Activated CD8-positive, alpha-beta memory T cell treated with anti-CD3 and anti-CD28 coated beads, Interleukin-2, amount 50 U/mL, for 48 hours (primary cell): Measurements from ENCODE around the gene DAB2IP.

Experiments used
- DNase-seq: peaks from one replicate; pipeline ENCODE4 v3.0.0-alpha.2; 2020

Gene DAB2IP

DNA sequence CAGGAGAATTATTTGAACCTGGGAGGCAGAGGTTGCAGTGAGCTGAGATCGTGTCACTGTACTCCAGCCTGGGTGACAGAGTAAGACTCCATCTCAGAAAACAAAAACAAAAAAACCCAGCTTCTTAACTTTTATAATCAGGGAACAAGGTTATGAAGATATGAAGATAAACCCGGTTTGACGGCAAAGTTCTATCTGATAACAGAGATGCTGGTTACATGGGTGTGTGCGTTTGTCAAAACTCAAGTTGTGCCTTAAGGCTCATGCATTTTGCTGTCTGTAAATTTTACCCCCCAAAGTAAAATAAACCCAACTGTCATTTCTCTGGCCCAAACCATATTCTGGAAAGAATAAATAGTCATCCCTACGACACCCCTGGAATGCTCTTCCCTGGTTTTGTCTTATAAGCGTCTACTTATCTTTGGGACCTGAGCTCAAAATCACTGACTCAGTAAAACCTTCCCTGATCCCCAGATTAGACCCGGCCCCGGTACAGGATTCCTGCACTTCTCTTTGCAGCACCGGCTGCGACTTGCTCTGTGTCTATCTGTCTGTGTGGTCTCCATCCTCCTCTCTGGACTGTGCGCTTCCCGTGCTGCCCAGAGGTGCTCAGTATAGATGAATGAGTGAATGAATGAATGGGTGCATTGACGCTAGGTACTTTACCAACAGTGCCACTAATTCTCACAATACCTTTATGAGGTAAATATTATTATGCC is 172.2 kb downstream of the DAB2IP start:
- DNase-seq = no peak

DNA sequence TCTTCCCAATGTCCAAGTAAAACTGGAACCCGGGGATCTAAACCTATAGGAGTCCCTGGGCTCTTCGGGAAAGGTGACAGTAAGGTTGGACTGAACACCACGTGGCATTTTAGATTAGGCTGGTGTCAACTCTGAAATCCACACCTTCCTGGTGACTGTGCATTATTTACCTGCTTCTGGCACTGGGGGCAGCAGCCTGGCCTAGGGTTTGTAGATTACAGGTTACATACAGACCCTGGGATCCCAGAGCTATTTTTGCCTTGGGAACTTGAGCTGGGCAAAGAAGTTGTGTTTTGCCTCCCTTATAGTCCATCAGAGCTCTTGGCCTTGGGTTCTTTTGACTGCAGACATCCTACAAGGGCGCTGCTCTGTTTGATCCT is 173.2 kb downstream of the DAB2IP start:
- no peak for DNase-seq

DNA sequence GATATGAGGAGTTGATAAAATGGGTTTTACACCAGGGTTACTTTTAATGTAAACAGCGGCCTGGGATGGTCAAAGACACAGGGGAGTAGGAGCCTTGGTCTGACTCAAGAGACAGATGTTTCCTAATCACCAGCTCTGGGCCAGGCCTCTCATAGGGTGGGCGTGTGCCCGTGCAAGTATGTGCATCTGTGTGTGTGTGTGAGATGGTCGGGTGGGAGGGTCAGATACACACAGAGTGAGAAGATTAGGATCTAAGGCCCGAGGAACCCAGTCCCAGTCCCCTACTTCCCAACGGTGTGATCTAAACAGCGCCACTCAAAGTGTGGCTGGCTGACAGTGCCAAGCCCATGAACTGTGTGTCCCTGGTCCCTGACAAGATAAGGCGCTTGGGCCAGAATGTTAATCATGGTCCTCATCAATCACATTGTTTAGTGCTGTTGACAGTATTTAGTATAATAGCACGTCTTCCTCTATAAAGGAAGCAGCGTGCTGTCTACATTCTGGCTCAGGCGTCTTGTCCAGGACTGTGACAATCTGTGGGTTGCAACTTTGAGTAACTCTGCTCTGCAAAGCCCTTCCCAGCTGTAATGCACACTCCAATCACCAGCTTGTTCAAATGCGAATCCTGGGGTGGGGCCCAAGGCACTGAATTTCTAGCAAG is 173.7 kb downstream of the DAB2IP start:
- DNase-seq = no peak

DNA sequence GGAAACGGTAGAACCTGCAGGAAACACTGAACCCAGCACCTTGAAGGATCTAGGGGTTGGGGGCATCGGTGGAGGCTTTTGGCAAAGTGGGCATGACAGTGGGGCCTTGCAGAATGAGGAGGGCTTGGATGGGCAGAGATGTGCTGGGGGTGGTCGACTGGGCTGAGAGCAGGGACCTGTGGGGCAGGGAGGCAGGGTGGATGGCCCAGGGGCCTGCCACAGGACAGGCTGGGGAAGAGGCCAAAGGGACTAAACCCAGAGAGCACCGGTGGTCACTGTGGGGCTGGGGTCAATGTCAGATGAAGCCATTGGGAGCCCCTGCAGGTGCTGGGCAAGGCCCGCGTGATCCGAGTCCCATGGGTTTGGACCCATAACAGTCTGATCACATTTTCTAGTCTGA is 175.3 kb downstream of the DAB2IP start:
- DNase-seq = no peak

DNA sequence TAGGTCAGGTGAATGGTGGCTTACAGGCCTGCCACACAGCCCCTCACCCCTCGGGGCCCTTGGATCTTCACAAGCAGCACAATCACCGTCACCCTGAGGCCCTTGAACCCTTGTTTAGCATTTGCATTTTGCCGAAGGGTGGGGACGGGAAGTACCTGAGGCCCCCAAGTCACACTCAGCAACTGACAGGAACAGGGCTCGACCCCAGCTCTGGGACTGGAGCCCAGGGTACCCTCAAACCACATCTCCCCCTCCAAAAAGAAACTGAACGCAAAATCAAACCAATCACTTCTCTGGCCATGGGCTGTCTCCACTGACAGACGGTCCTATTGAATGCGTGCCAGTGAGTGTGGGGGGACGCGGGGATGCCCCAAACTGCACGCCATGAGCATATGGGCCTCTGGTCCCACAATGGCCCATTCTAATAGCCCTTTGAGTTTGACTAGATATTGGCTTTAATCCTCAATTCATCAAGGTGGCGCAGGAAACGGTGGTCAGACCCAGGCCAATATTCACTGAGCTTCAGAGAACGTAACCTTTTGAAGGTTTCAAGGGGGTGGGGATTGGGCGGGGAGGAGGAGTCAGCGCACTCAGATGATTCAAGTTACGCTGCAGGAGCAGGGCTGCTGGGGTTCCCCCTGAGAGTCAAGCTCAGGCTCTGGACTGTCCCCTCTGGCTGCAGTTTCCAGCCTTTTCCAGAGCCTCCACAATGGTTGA is 176.0 kb downstream of the DAB2IP start:
- no peak for DNase-seq

DNA sequence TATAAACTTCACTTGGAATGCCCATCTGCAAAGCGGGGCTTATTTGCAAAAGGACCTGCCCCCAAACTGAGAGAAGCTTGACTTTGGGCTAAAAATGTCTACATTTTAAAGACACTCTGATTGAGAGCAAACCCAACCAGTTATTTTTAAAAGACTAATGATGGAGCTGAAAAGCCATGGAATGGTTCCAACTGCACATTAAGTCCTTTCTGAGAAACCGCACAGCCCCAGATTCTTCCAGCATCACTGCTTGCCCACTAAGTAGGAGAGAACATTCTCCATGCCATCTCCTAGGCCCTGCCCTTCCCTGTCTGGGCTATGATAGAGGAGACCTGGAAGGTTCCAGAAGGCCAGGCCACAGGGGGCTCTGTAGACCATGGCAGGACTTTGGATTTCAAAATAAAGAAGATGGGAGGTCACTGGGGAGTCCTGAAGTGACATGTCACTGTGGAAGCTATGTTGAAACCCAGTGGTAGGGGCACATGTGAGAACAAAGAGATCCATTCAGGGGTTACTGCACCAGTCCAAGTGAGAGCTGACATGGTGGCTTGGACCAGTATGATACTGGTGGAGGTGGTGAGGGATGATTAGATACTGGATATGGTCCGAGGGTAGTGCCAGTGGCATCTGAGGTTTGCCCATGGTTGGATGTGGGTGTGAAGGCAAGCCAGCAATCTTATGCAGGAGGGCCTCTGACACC is 179.2 kb downstream of the DAB2IP start:
- peak; percentile 29 for DNase-seq

DNA sequence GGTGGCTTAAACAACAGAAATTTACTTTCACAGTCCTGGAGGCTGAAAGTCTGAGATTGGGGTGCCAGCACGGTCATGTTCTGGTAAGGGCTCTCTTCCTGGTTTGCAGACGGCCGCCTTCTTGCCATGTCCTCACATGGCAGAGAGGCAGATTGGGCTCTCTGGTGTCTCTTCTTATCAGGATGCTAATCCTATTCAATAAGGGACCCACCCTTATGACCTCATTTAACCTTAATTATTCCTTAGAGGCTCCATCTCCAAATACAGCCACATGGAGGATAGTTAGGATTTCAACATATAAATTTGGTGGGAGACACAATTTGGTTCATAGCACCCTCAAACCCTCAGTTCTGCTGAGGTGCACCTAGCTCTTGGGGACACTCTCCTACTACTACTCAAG is 180.4 kb downstream of the DAB2IP start:
- DNase-seq = peak; percentile 7

DNA sequence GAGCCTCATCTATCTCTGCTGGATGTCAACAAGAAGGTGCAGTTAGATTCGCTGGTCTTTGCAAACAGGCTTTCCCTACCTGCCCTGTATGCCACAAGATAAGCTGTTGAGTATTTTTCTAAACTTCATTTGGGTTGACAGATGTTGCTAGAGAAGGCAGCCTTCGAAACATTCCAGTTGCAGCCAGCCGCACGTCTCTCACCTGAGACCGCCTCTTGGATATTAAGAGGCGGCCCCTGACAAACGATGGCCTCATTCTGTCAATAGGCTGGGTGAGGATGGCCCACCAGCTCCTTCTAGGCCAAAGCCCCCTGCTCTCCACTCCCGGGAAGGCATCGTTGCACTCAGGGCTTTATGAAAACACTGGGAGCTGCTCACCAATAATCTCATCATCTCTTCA is 181.6 kb downstream of the DAB2IP start:
- peak; percentile 10 for DNase-seq
